Mesodermal cell (in vitro differentiated cells): Measurements from ENCODE around the gene STXBP1.

Source experiments
- H3K27ac ChIP-seq: 2 replicates; pipeline ENCODE4 v1.7.0; 2013; ENCODE audit warnings: mild to moderate bottlenecking, low read depth, low read length, moderate library complexity; ENCODE audit not compliant: severe bottlenecking
- H3K36me3 ChIP-seq: 2 replicates; pipeline ENCODE4 v1.7.1; 2013; ENCODE audit warnings: mild to moderate bottlenecking, low read length, moderate library complexity; ENCODE audit not compliant: control insufficient read depth, insufficient read depth
- H3K4me1 ChIP-seq: one replicate; pipeline ENCODE4 v1.7.1; 2013; ENCODE audit warnings: mild to moderate bottlenecking, low read length; ENCODE audit not compliant: insufficient read depth, control insufficient read depth, poor library complexity, severe bottlenecking
- H3K4me3 ChIP-seq: 2 replicates; pipeline ENCODE4 v1.7.0; 2013; ENCODE audit warnings: low read length, control low read depth, mild to moderate bottlenecking; ENCODE audit not compliant: insufficient read depth, poor library complexity, severe bottlenecking; ENCODE audit errors: extremely low read depth
- H3K9me3 ChIP-seq: 2 replicates; pipeline ENCODE4 v1.7.1; 2013; ENCODE audit warnings: mild to moderate bottlenecking, low read length, moderate library complexity; ENCODE audit not compliant: control insufficient read depth
- WGBS, 2 experiments: methylation state at CpG; one replicate each; pipeline ENCODE4 v1.1.5; 2013; ENCODE audit warnings: missing lambda C conversion rate in 2 of 2; ENCODE audit not compliant: insufficient coverage in 2 of 2; 5-methylcytosine and 5-hydroxymethylcytosine counted together

Gene STXBP1

GRCh38 chr9:127694890-127695720 lies 83.0 kb downstream of the STXBP1 start:
- no peak overlapping the region for H3K4me3 ChIP-seq
- 90 to 98% methylated on average over 5 to 8 of the region's 9 CpGs for WGBS, 2 experiments
- H3K27ac ChIP-seq, result no peak overlapping the region
- no peaks in the 10 kb centered on the region for H3K9me3 ChIP-seq
- H3K36me3 ChIP-seq, result peaks cover 7% of the 10 kb centered on the region
- H3K4me1 ChIP-seq, result no peaks in the 10 kb centered on the region

GRCh38 chr9:127697575-127697974 lies 85.5 kb downstream of the STXBP1 start:
- Histone ChIP-seq H3K9me3 (no peaks in the 10 kb centered on the region), H3K27ac (no peak overlapping the region), H3K4me1 (no peaks in the 10 kb centered on the region), H3K36me3 (peaks cover 3% of the 10 kb centered on the region), H3K4me3 (no peak overlapping the region)
- 85 to 93% methylated on average over 4 to 5 of the region's 5 CpGs for WGBS, 2 experiments

DNA sequence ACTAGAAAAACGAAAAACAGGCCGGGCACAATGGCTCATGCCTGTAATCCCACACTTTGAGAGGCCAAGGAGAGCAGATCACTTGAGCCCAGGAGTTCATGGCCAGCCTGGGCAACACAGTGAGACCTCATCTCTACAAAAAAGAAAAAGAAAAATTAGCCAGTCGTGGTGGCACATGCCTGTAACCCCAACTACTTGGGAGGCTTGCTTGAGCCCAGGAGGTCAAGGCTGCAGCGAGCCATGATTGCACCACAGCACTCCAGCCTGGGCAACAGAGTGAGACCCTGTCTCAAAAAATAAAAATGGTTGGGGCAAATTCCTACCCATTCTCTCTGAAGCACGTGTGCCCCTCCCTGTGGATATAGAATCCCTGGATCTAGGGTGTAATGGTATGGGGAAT lies 86.3 kb downstream of the STXBP1 start:
- no peak overlapping the region for H3K4me3 ChIP-seq
- H3K4me1 ChIP-seq, result no peaks in the 10 kb centered on the region
- H3K36me3 ChIP-seq, result peaks cover 3% of the 10 kb centered on the region
- no peaks in the 10 kb centered on the region for H3K9me3 ChIP-seq
- no peak overlapping the region for H3K27ac ChIP-seq
- 93 to 100% methylated on average over 3 to 5 of the region's 5 CpGs for whole genome bisulfite sequencing, 2 experiments

DNA sequence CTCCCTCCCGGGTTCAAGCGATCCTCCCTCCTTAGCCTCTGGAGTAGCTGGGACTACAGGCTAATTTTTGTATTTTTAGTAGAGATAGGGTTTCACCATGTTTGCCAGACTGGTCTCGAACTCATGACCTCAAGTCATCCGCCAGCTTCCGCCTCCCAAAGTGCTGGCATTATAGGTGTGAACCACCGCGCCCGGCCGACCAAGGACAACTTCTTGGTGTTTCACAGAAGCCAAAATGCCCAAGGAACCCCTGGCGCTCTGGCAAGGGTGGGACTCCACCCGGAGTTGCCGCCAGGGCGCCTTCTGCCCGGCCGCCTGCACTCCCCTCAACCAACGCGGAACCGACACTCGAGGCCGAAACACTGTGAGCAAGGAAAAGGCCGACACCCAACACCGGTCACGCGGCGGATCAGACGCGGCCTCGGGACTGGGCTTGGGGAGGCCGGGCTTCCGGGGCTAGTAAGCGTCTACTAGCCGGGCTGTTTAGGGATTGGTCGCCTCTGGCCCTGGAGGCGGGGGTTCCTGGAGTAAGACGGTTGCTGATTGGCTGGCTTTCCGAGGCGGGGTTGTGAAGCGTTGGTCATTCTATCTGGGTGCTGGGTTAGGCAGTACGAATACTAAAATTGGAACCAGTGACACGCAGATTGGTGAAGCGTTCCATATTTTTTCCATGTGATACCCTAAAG lies 87.1 kb downstream of the STXBP1 start:
- Histone ChIP-seq H3K27ac (no peak overlapping the region), H3K4me1 (no peaks in the 10 kb centered on the region), H3K9me3 (no peaks in the 10 kb centered on the region), H3K4me3 (no peak overlapping the region), H3K36me3 (peaks cover 3% of the 10 kb centered on the region)
- WGBS, 2 experiments, result 44 to 49% methylated on average over 36 to 40 of the region's 41 CpGs

DNA sequence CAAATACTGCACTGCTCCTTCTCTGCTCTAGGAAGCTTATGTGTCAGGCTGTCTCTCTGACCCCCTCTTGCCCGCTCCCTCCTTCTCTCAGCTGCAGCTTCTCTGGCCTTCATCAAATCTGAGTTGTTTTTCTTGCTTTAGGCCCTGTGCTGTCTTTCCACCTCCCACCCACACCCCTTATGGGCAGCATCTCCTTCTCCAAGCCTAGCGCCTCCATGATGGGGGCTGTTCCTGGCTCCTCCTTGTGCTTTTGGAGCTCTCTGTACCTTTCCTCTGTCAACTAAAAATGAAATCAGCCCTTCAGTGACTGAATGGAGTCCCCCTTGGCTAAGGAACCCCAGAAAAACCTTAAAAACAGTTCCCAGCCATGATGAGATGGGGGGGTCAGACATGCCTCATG lies 88.1 kb downstream of the STXBP1 start:
- no peak overlapping the region for H3K27ac ChIP-seq
- H3K4me3 ChIP-seq, result no peak overlapping the region
- no peaks in the 10 kb centered on the region for H3K9me3 ChIP-seq
- no peaks in the 10 kb centered on the region for H3K36me3 ChIP-seq
- 100% methylated on average over 2 of the region's 2 CpGs for WGBS, 2 experiments
- no peaks in the 10 kb centered on the region for H3K4me1 ChIP-seq

DNA sequence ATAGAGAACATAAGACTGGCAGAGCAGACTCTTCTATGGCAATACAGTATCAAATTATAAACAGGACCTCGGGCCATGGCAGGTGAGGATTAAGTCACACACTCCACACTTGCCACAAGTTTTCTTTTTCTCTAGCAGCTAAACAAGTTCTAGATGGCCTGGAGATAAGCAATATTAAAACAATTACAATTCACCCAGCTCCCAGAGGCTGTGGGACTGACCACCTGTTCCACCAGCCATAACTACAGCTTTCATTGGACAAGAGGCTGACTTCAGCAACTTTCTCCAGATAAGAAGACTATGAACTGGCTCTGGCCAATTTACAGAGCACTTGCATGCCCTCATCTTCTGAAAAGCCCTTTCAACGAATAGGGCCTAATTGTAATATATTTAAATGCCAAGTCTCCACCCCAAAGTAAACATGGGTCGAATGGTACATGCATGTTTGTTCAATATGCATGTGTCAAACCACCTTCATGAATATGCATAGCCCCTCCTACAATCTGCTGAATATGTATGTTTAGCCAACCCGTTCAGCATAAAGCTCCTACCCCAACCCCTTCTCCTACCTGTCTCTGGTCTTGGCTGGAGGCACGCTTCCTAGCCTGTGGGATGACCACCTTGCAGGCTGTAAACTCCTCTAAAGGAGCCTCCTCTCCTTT lies 88.6 kb downstream of the STXBP1 start:
- no peak overlapping the region for H3K27ac ChIP-seq
- WGBS, 2 experiments, result 85 to 91% methylated on average over 4 to 5 of the region's 5 CpGs
- H3K36me3 ChIP-seq, result no peaks in the 10 kb centered on the region
- H3K4me1 ChIP-seq, result no peaks in the 10 kb centered on the region
- H3K9me3 ChIP-seq, result no peaks in the 10 kb centered on the region
- no peak overlapping the region for H3K4me3 ChIP-seq

- 90 to 93% methylated on average over 5 to 8 of the region's 9 CpGs for WGBS, 2 experiments
- H3K36me3 ChIP-seq, result no peaks in the 10 kb centered on the region
- H3K4me1 ChIP-seq, result no peaks in the 10 kb centered on the region
- no peaks in the 10 kb centered on the region for H3K9me3 ChIP-seq
- no peak overlapping the region for H3K27ac ChIP-seq
- H3K4me3 ChIP-seq, result no peak overlapping the region
Observed at GRCh38 chr9:127703289-127703946, 91.3 kb downstream of the STXBP1 start.

DNA sequence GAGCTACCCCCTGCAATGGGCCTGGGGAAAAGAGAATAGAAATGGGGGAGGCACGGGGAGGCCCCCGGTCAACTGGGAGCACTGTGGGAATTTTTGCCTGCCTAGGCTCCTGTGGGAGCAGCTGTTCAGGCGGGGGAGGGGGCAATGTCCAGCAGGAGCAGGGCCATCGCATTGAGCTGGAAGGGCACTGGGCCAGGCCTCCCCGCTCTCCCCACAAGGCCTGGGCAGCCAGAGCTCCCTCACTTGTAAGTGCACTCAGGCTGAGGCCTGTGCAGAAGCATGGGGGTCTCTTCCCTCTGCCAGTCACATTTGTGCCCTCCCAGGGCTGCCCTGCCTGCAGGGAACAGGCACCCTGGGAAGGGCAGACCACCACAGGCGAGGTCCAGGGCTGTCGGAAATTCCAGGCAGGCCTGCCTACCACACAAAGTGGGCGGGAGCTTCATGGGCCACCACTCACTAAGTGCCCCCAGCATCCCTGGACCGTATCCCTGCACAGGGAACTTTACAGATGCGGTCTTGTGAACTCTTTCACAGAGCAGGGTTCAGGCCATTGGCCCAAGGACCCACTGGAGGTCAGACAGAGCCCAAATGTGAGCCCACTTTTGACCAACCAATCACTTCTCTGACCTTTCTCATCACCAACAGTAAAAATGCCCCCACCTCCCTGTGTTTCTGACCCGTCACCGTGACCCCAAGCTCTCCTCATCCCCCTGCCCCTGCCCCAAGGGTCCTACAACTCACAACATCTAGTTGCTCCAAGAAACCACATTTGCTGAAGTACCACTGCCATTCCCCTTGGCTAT lies 93.7 kb downstream of the STXBP1 start:
- 75 to 87% methylated on average over 9 to 10 of the region's 12 CpGs for WGBS, 2 experiments

DNA sequence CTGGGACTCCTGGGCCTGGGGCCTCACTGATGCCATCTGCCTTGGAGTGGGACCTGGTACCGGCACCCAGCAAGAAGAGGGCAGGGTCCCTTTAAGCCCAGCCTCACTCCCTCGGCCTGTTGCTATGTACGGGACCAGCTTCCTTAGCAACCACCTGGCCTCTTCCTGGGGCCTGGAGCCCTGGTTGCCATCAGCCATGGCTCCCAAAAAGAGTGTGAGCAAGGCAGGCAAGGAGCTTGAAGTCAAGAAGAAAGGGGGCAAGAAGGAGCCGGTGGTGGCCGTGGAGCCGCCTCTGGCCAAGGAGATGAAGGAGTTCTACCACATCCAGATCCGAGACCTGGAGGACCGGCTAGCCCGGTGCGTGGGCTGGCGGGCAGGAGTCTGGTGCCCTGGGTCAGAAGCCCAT lies 94.8 kb downstream of the STXBP1 start, which contains the start of gene CFAP157:
Gene CFAP157 (plus strand): TSS at position 153 of the 406 bp plus-strand sequence. CDS start 44 bp downstream, at position 197.
- Histone ChIP-seq H3K4me1 (peaks cover under 1% of the 10 kb centered on the region), H3K27ac (no peak within 1 kb of the TSS), H3K9me3 (peaks cover 4% of the 10 kb centered on the region), H3K4me3 (no peak within 1 kb of the TSS), H3K36me3 (no peaks in the 10 kb centered on the region)
- 85 to 92% methylated on average over 6 to 9 of the region's 11 CpGs for WGBS, 2 experiments

More for the DNA sequence above, 93.7 kb downstream of the STXBP1 start:
- no peak overlapping the region for H3K4me3 ChIP-seq
- H3K4me1 ChIP-seq, result no peaks in the 10 kb centered on the region
- H3K9me3 ChIP-seq, result peaks cover 4% of the 10 kb centered on the region
- H3K36me3 ChIP-seq, result no peaks in the 10 kb centered on the region
- no peak overlapping the region for H3K27ac ChIP-seq

DNA sequence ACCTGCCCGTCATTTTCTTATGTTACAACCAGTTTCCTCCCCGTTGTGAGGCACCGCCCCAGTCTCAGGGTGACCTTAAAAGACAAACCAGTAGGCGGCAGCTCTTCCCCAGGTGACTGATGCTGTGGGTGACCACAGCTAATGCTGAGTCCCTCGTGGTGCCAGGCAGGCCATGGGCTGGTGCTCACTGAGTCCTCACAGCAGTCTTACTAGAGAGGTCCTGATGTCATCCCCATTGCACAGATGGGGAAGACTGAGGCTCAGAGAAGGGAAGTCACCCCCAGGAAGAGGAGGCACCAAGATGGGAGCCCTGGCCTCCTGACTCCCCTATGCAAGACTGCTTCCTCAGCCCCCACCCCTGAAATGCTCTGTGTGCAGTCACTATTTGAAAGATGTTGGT lies 95.7 kb downstream of the STXBP1 start:
- H3K4me1 ChIP-seq, result peaks cover 3% of the 10 kb centered on the region
- 76 to 86% methylated on average over 4 to 5 of the region's 5 CpGs for WGBS, 2 experiments
- H3K36me3 ChIP-seq, result no peaks in the 10 kb centered on the region
- H3K9me3 ChIP-seq, result peaks cover 4% of the 10 kb centered on the region
- no peak overlapping the region for H3K27ac ChIP-seq
- no peak overlapping the region for H3K4me3 ChIP-seq
